BJ (cell line): ENCODE measurements around the gene FAM83C. TPM values are rescaled to one million over a fixed set of nuclear protein-coding genes. Genes with fewer than 3 reads are reported as not detected.
A peak's percentile ranks its signal among the peaks of the same experiment; 100 is the strongest.

ENCODE experiments used
- CTCF ChIA-PET: fragments of 350-600 bp; formaldehyde crosslinking; extraction: SDS; loops from one replicate; lab custom pipeline; 2021; ENCODE audit warnings: antibody characterized with exemption, inconsistent platforms; lab: Yijun Ruan, JAX
- POLR2A ChIA-PET: fragments of 300-600 bp; sonication (Branson Sonifier 250); formaldehyde crosslinking; extraction: SDS; loops from one replicate; lab custom pipeline; 2021; ENCODE audit warnings: antibody characterized with exemption; lab: Charles Lee
- DNase-seq: peaks from one replicate; pipeline ENCODE4 v3.0.0-alpha.2; 2011; ENCODE audit warnings: low read depth
- H3K27me3 ChIP-seq: 2 replicates; pipeline ENCODE4 v1.6.0; 2011; ENCODE audit warnings: low read length; ENCODE audit not compliant: control insufficient read depth, insufficient read depth
- H3K36me3 ChIP-seq: 2 replicates; pipeline ENCODE4 v1.5.1; 2011; ENCODE audit warnings: low read length; ENCODE audit not compliant: control insufficient read depth, insufficient read depth
- H3K4me3 ChIP-seq: 2 replicates; pipeline ENCODE4 v1.5.1; 2011; ENCODE audit warnings: low read depth, mild to moderate bottlenecking, control low read depth, low read length
- polyA plus RNA-seq: library from polyadenylated mRNA; depleted of rRNA; stranded (reverse); fragments of >200 nt; gene quantifications from 2 replicates; pipeline ENCODE4 v1.2.3, GENCODE V29; 2011
- TF ChIP-seq, protein P1 (sequence below): IDR thresholded peaks from 2 replicates; pipeline ENCODE4 v1.5.1; 2011; ENCODE audit warnings: low read depth, mild to moderate bottlenecking, control low read depth, inconsistent platforms, low read length, moderate library complexity; ENCODE audit not compliant: insufficient read depth

Gene FAM83C
- polyA plus RNA-seq, 1 experiment = not detected

DNA sequence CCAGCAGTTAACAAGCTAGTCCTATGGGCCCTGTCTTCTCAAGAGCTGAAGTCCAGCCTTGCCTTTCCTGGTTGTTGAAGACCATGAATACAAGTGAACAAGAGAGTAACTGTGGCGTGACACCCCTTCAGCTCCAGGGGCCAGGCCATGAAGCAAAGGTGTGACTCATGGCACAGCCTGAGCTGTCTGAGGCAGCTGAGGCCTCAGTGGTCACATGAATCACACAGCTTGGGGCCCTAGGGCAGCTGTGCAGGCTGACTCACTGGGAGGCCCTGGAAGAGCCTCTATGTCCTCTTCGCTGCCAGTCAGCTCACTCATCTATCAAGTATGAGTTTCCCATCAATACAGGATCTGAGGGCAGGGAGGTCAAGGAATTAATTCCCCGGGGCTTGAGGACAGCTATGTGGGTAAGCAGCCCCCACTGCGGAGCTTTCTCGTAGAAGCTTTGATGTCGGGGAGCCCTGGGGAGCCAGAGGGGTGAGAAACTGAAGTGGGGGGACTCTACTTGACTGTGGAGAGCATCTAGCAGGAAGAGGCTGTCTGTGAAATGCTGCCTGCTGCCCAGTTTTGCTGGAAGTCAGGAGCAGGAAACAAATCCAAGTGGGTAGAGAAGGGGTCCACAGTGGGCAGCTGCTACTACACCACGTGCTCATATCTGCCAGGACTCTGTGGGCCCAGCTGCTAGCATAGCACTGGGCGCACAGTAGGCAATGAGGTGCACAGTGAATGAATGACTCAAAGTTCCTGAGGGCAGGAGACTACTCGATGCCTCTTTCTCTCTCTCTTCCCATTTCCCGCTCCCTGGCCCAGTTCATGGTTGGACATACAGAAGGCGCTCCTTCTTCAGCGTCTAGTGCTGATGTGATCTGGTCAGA lies 13.7 kb upstream of the FAM83C start:
- DNase-seq = peak; percentile 97
- POLR2A ChIA-PET = interaction anchor here (1.0 to 1.4 kb wide), 2 partner anchors 21 to 149 kb away, joined by 3 to 6 read pairs; partner anchors contain the start of genes CEP250 and EIF6
- CTCF ChIA-PET = interaction anchor here (0.5 to 15.0 kb wide), 19 partner anchors 9 to 285 kb away, joined by 3 to 392 read pairs (median 4); partner anchors contain the start of genes CEP250, EIF6, GDF5 and UQCC1
- Histone ChIP-seq H3K36me3 (no peaks in the 10 kb centered on the region; the same call in 1 of the 2 replicates), H3K27me3 (no peaks in the 10 kb centered on the region), H3K4me3 (no peak overlapping the region)
- TF ChIP-seq, protein P1, sequence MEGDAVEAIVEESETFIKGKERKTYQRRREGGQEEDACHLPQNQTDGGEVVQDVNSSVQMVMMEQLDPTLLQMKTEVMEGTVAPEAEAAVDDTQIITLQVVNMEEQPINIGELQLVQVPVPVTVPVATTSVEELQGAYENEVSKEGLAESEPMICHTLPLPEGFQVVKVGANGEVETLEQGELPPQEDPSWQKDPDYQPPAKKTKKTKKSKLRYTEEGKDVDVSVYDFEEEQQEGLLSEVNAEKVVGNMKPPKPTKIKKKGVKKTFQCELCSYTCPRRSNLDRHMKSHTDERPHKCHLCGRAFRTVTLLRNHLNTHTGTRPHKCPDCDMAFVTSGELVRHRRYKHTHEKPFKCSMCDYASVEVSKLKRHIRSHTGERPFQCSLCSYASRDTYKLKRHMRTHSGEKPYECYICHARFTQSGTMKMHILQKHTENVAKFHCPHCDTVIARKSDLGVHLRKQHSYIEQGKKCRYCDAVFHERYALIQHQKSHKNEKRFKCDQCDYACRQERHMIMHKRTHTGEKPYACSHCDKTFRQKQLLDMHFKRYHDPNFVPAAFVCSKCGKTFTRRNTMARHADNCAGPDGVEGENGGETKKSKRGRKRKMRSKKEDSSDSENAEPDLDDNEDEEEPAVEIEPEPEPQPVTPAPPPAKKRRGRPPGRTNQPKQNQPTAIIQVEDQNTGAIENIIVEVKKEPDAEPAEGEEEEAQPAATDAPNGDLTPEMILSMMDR = no peak

DNA sequence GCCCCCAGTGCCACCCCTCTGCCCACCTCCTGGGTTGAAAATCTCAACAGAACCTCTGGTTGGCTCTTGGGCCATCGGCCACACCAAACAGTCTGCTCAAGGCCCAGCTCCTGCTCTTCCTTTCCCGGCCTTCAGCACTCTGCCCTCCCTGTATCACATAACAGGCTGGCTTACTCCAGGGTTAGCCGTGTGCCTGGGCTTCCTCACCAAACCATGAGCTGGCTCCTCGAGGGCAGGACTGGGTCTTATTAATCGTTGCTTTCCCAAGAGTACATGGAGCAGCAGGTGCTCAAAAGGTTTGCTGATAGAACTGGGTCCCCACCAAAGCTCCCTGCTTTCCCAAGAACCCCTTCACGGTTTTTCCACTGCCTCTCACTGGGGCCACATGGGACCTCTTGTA lies 12.7 kb upstream of the FAM83C start:
- TF ChIP-seq, protein P1 = no peak
- no peak overlapping the region for H3K4me3 ChIP-seq
- ChIA-PET POLR2A (interaction anchor here (0.6 to 1.0 kb wide), 2 partner anchors 54 to 150 kb away, joined by 5 to 6 read pairs; partner anchors contain the start of gene CEP250), CTCF (interaction anchor here (0.5 to 15.0 kb wide), 21 partner anchors 8 to 358 kb away, joined by 3 to 392 read pairs (median 6); partner anchors contain the start of genes CEP250, EIF6 and GDF5)
- H3K27me3 ChIP-seq = no peaks in the 10 kb centered on the region
- H3K36me3 ChIP-seq = no peaks in the 10 kb centered on the region; the same call in 1 of the 2 replicates
- DNase-seq = no peak

DNA sequence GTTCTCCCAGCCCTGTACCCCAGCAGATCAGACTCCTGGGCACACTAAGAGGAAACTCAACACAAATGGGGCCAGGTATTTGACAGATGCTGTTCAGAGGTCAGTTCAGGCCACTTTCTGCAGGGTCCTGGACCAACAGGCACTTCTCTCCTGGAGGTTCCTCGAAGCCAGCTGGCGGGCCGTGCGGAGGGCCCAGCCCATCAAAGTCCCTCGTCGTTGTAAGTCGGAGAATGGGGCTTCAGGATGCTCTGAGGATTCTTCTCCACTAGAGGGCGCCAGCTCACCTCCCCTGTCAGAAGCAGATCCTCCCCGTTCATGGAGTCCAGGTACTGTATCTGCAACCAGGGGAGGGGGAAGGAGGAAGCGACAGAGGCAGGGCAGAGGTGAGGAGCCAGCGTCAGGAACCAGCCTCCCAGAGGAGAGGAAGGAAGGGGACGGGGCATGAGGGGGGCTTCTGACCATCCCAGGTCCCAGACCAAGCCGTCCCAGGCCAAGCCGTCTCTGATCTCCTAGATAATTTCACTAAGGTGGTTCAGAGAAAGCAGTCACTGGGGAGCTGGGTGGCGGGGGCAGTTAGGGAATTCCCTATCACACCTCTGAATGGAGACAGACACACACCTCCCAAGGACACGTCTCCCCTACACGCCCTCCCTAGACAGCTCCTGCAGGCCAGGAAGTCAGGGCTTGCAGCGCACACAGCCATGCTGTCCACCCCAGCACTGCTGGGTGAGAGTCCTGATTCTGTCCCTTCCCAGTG lies 11.7 kb upstream of the FAM83C start:
- no peak overlapping the region for H3K4me3 ChIP-seq
- TF ChIP-seq, protein P1 = peak; percentile 95
- no peak for DNase-seq
- H3K27me3 ChIP-seq = no peaks in the 10 kb centered on the region
- ChIA-PET CTCF (interaction anchor here (0.7 to 15.0 kb wide), 31 partner anchors 9 to 220 kb away, joined by 3 to 392 read pairs (median 6); partner anchors contain the start of genes CEP250, EIF6, GDF5 and MMP24OS), POLR2A (no interaction called here)
- H3K36me3 ChIP-seq = no peaks in the 10 kb centered on the region; the same call in 1 of the 2 replicates

DNA sequence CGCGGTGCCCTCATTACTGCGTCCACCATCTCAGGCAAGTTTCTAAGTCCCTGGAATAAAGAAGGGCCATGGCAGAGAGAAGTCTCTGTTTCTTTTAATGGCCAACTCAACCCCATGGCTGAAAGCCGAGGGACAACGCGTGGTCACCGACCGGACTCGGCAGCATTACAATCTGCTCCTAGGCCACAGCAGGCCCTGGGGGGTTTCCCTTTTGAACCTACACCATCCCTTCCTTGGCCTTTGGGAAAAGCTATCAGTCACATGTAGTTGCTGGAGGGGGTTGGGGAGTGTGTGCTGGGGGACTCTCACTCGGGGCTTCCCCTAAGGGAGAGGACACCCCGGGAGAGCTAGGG lies 11.1 kb upstream of the FAM83C start:
- DNase-seq = no peak
- Histone ChIP-seq H3K36me3 (no peaks in the 10 kb centered on the region; the same call in 1 of the 2 replicates), H3K4me3 (no peak overlapping the region), H3K27me3 (no peaks in the 10 kb centered on the region)
- POLR2A ChIA-PET = no interaction called here
- TF ChIP-seq, protein P1 = no peak
- CTCF ChIA-PET = interaction anchor here (0.9 to 15.0 kb wide), 24 partner anchors 9 to 220 kb away, joined by 3 to 392 read pairs (median 8); partner anchors contain the start of genes CEP250, EIF6, GDF5 and MMP24OS
